ENCODE measurements around the gene CCDC85C.

CCDC85C gene

DNA sequence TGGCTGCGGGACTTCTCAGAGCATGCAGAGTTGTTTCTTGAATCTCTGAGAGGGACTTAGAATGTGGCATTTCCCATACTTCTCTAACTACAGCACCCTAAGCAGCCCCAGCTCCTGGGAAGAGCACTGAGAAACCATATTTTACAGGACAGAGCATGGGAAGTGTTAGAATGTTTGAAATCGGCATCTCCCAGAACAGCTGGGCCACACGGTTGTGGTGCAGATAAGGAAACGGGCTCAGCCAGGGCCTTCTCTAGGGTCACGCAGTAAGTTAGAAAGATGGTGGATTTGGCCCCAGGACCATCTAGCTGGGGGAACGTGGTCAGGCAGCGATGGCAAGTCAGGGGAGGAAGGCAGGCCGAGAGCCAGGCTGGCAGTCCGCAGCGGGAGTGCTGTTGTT lies 30.4 kb upstream of the CCDC85C start:
- TF ChIP-seq YY1 (IDR thresholded peaks at IDR 0.05; ENCODE audit: low read depth): no peak
- TF ChIP-seq EP300 (IDR thresholded peaks at IDR 0.05; ENCODE audit: borderline replicate concordance): no peak
- TF ChIP-seq NFIC (IDR thresholded peaks at IDR 0.05): no peak

DNA sequence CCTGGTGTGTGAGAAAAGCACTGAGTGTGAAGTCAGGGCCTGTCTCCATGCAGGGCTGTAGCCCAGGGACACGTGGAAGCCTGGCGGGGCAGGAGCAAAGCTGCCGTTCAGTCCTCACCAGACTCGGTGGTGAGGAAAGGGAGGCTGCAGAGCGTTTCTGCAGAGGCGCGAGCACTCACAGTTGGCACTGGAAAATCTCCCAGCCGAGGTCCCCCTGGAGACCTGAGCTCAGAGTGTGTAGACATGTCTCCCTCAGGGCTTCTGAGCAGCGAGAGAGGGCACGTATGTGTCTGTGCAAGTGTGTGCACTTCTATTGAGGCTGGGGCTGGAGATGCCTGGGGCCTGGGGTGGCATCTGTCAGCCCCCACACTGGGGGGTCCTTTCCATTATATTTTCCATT lies 29.9 kb upstream of the CCDC85C start:
- TF ChIP-seq CEBPB (IDR thresholded peaks at IDR 0.05): no peak
- no peak for TF ChIP-seq MAX (IDR thresholded peaks at IDR 0.05)
- TF ChIP-seq, protein P1, sequence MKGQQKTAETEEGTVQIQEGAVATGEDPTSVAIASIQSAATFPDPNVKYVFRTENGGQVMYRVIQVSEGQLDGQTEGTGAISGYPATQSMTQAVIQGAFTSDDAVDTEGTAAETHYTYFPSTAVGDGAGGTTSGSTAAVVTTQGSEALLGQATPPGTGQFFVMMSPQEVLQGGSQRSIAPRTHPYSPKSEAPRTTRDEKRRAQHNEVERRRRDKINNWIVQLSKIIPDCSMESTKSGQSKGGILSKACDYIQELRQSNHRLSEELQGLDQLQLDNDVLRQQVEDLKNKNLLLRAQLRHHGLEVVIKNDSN (IDR thresholded peaks at IDR 0.05): no peak
- TF ChIP-seq YY1 (IDR thresholded peaks at IDR 0.05; ENCODE audit: low read depth): no peak
- TF ChIP-seq RAD21 (IDR thresholded peaks at IDR 0.05; ENCODE audit: low read depth): no peak
- no peak for TF ChIP-seq TAF1 (IDR thresholded peaks at IDR 0.05; ENCODE audit: low read depth)
- no peak for TF ChIP-seq CREB1 (IDR thresholded peaks at IDR 0.05; ENCODE audit: low read depth)
- no peak for TF ChIP-seq EGR1 (IDR thresholded peaks at IDR 0.05)
- no peak for TF ChIP-seq ZBTB7A (IDR thresholded peaks at IDR 0.05; ENCODE audit: low read depth)
- TF ChIP-seq FOXM1 (IDR thresholded peaks at IDR 0.05; ENCODE audit: borderline replicate concordance, low read depth): no peak
- no peak for TF ChIP-seq EP300 (IDR thresholded peaks at IDR 0.05; ENCODE audit: borderline replicate concordance)
- no peak for TF ChIP-seq TCF12 (IDR thresholded peaks at IDR 0.05; ENCODE audit: low read depth)
- TF ChIP-seq REST (IDR thresholded peaks at IDR 0.05; ENCODE audit: low read depth): no peak
- TF ChIP-seq NFIC (IDR thresholded peaks at IDR 0.05): no peak
- TF ChIP-seq TEAD4 (IDR thresholded peaks at IDR 0.05): no peak

DNA sequence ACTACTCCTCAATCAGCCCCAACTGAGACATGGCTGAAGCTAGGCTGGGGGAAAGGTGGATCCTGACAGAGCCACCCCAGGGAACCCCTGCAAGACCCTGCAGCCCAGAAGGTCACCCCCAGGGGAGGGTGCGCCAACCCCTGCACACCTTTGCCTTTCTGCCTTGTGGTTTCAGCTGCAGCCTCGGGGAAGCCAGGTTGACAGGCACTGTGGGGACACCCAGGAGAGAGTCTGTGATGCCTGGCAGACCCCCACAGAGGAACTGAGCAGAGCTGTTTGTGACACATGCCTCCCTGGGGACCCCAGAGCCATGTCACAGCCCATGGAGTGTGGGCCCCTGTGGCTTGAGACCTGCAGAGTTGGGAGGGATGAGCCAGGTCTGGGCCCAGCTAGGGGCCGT lies 29.1 kb upstream of the CCDC85C start:
- TF ChIP-seq TEAD4 (IDR thresholded peaks at IDR 0.05) (no peak), REST (IDR thresholded peaks at IDR 0.05; ENCODE audit: low read depth) (no peak), CEBPB (IDR thresholded peaks at IDR 0.05) (no peak), MAX (IDR thresholded peaks at IDR 0.05) (no peak), FOXM1 (IDR thresholded peaks at IDR 0.05; ENCODE audit: borderline replicate concordance, low read depth) (no peak), RAD21 (IDR thresholded peaks at IDR 0.05; ENCODE audit: low read depth) (no peak)

DNA sequence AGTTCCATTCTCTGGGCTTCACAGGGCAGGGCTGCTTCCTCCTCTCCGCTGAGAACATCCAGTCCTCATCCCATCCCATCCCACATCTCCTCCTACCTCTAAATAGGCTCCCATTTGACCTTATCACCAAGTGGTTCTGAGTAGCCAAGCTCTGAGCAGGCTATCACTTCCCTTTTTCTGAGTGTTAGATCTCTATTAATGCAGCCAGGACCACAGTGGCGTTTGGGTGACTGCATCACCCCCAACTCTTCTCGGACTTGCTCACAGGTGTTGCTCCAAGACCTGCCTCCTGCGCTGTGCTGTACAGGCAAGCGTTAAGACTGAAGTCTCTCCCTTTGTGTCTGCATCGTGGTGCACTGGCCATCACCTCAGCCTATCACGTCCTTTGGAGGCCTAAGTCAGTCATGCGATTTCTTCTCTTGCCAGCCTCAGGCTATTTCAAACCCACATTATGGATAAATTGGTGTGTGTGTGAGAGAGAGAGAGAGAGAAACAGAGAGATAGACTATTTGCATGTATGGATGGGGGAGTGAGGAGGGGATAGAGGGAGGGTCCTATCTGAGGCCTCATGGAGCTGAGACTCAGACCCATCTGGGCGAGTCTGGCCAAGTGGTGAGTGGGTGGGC lies 28.5 kb upstream of the CCDC85C start:
- TF ChIP-seq EGR1 (IDR thresholded peaks at IDR 0.05) (no peak), ZBTB7A (IDR thresholded peaks at IDR 0.05; ENCODE audit: low read depth) (no peak), NFIC (IDR thresholded peaks at IDR 0.05) (no peak)
- TF ChIP-seq, protein P1 (IDR thresholded peaks at IDR 0.05): no peak

DNA sequence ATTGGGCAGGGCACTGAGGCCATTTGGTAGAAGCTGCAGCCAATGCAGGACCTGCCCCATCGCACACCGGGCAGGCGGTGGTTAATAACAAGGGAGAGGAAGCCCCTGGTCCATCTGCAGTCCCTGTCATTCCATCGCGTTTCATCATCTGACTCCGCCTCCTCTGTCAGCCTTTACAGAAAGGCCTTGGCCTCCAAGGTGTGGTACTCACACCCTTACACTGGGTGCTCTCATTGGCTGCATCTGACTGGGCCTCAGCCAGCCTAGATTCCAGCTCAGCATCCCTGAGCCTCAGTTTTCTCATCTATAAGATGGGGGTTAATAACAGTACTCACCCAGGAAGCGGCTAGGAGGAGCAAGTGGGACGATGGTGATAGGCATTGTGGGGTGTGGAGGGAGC lies 26.2 kb upstream of the CCDC85C start:
- TF ChIP-seq CREB1 (IDR thresholded peaks at IDR 0.05; ENCODE audit: low read depth) (no peak), RAD21 (IDR thresholded peaks at IDR 0.05; ENCODE audit: low read depth) (no peak), TEAD4 (IDR thresholded peaks at IDR 0.05) (no peak), REST (IDR thresholded peaks at IDR 0.05; ENCODE audit: low read depth) (no peak), CEBPB (IDR thresholded peaks at IDR 0.05) (no peak), TCF12 (IDR thresholded peaks at IDR 0.05; ENCODE audit: low read depth) (no peak), TAF1 (IDR thresholded peaks at IDR 0.05; ENCODE audit: low read depth) (no peak), ZBTB7A (IDR thresholded peaks at IDR 0.05; ENCODE audit: low read depth) (no peak), EP300 (IDR thresholded peaks at IDR 0.05; ENCODE audit: borderline replicate concordance) (no peak), NFIC (IDR thresholded peaks at IDR 0.05) (no peak)
- TF ChIP-seq, protein P1 (IDR thresholded peaks at IDR 0.05): no peak
